H1 (cell line): ENCODE measurements around the gene KCNA2. TPM values are rescaled to one million over a fixed set of nuclear protein-coding genes. Genes with fewer than 3 reads are reported as not detected.

ENCODE experiments used
- BCL11A ChIP-seq, 2 experiments: IDR thresholded peaks; one replicate each; pipeline ENCODE4 v1.6.1; 2011; ENCODE audit warnings: low read depth in 2 of 2, low read length in 2 of 2, mild to moderate bottlenecking in 2 of 2
- CBX8 ChIP-seq: fragments of 300-800, 300-1000 bp; sonication (generic); IDR thresholded peaks from 2 replicates; pipeline ENCODE4 v1.7.1; 2016; ENCODE audit warnings: low read depth, low read length, borderline replicate concordance
- CHD1 ChIP-seq: IDR thresholded peaks from 2 replicates; pipeline ENCODE4 v1.6.1; 2012; ENCODE audit warnings: low read depth, low read length, improper control_type of control experiment
- CHD7 ChIP-seq: fragments of 300-600 bp; sonication (generic); IDR thresholded peaks from 2 replicates; pipeline ENCODE4 v1.7.1; 2012; ENCODE audit warnings: low read length, moderate library complexity, mild to moderate bottlenecking, inconsistent platforms; ENCODE audit not compliant: insufficient replicate concordance
- JUN ChIP-seq: IDR thresholded peaks from 2 replicates; pipeline ENCODE4 v1.6.1; 2011; ENCODE audit warnings: low read depth, mild to moderate bottlenecking, improper control_type of control experiment, low read length
- KDM5A ChIP-seq: fragments of 200-600 bp; IDR thresholded peaks from 2 replicates; pipeline ENCODE4 v1.7.1; 2012; ENCODE audit warnings: mild to moderate bottlenecking, low read length, inconsistent platforms, mixed read lengths
- MAX ChIP-seq: IDR thresholded peaks from 2 replicates; pipeline ENCODE4 v1.6.1; 2012; ENCODE audit warnings: inconsistent platforms
- POLR2A ChIP-seq, 2 experiments: IDR thresholded peaks; 1 replicate in 1 of 2; 2 replicates in 1 of 2; pipeline ENCODE4 v1.6.1; 2011; ENCODE audit warnings: low read depth in 2 of 2, low read length in 2 of 2, mild to moderate bottlenecking in 2 of 2; ENCODE audit errors: control extremely low read depth in 1 of 2
- SP4 ChIP-seq: IDR thresholded peaks from 2 replicates; pipeline ENCODE4 v1.6.1; 2012; ENCODE audit warnings: low read length, inconsistent platforms
- polyA plus RNA-seq, 7 experiments: library from polyadenylated mRNA; depleted of rRNA in 3 of 7; stranded (reverse) in 5 of 7; unstranded in 2 of 7; fragments of >200 nt in 5 of 7; fragments of 200-250 nt in 2 of 7; gene quantifications; 1 replicate in 5 of 7; 2 replicates in 1 of 7; 4 replicates in 1 of 7; pipeline versions ENCODE4 v1.2.1 to v1.2.3, GENCODE V29; 2011 to 2013; ENCODE audit warnings: missing spikeins in 2 of 7, mixed read lengths in 2 of 7
- total RNA-seq: library from RNA; stranded (reverse); fragmentation: NEBNext Ultra II Directional; extraction: Animal tissue kit (Norgen Biotek cat#: 25700); gene quantifications from 2 replicates; pipeline ENCODE4 v1.2.1, GENCODE V29; 2021

Gene KCNA2
- total and polyA plus RNA-seq, 2 of the 8 experiments (the other 6 are each of a cell fraction or from before 2014, with no cell fraction given) = 0.26 to 0.78 TPM

GRCh38 chr1:110618668-110619067 is 12.5 kb upstream of the KCNA2 start (continued):
- no peak for TF ChIP-seq CHD7
- TF ChIP-seq SP4 = no peak
- no peak for TF ChIP-seq BCL11A (IDR thresholded peaks at IDR 0.05; ENCODE audit: low read depth in 2 of 2, low read length in 2 of 2)
- TF ChIP-seq POLR2A (IDR thresholded peaks at IDR 0.05; ENCODE audit: control extremely low read depth in 1 of 2, low read depth in 2 of 2, low read length in 2 of 2) = no peak
- no peak for TF ChIP-seq CBX8
- TF ChIP-seq CHD1 = no peak
- TF ChIP-seq JUN = no peak
- TF ChIP-seq KDM5A = no peak
- TF ChIP-seq MAX = no peak
